Suppressor macrophage treated with lipopolysaccharide for 4 hours (primary cell): ENCODE data around the gene SMYD3.
"Not testable (repeated sequence)": the region's sequence is repeated elsewhere in the genome, so short reads cannot be mapped to it uniquely, and the experiment has no call there.

ENCODE experiments used
- DNase-seq: peaks from one replicate; pipeline ENCODE4 v3.0.0-alpha.2; 2020

The SMYD3 gene

DNA sequence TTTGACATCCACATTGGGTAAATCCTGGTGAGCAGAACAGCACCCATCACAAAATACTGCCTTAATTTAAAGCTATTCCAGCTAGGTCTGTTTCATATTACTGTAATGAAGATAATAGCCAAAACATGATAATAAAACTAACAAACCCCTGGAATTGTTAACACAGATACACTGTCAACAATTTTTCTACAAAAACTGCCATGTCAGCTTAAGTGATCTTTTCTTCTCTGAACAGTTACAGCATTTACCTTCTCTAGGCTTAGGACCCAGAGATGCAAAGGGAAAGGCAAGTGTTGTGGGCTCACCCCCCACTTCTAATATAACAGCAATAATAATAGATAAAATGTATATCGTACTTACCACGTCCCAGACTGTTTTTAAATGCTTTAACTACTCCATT, 92.1 kb downstream of the SMYD3 start:
- DNase-seq = no peak

DNA sequence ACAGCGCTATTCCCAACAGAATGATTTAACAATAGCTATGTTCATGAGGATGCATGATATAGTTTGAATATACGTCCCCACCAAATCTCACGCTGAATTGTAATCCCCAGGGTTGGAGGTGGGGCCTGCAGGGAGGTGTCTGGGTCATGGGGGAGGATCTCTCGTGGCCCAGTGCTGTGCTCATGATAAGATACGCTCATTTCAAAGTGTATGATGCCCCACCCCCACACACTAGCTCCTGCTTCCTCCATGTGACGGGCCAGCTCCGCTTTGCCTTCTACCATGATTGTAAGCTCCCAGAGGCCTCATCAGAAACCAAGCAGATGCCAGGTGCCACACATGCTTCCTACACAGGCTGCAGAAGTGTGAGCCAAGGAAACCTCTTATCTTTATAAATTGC, 93.6 kb downstream of the SMYD3 start:
- DNase-seq = no peak

DNA sequence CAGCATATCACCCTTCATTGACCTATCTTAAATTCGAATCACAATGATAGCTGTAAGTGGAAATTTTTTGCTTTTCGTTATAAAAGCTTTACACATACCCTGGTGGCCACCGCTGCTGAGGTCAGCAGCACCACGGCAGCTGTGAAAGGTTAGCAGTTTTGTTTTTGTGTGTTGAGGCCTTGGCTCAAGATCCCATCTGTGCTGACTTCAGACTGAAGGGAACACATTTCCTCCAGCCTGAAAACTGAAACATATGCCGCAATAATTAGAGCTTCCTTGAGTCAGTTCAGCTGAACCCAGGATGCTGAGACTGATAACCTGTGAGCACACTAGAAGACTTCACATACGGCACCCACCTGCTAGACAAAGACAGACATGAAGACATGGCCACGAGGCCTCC, 103.0 kb downstream of the SMYD3 start:
- no peak for DNase-seq

DNA sequence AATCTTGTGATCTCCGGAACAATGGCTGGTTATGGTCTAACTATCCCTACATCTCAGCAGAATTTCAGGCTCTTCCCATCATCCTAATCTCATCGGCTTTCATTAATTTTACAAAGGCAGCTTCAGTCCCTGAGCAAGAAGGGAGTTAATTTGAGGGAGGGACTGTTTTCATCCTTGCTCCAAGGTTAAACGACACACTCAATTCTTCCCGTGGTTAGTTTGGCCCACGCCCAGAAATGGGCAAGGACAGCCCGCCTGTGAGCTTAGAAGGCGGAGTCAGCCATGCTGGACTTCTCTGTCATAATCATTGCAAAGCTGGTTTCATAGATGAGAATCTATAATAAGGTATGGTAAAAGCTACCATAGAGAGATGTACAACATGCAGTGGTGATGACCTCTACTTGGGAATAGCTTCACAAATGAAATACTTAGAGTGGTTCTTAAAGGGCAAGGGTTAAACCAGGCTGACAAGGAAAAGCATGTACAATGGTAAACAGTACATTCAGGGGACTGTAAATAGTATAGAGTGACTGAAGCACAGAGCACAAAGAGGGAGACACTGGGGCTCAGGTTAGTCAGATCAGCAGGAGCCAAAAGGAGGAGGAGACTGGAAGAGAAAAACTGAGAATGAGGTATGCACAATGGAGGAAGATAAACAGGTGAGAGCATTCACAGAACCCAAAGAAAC, 108.8 kb downstream of the SMYD3 start:
- DNase-seq = no peak

DNA sequence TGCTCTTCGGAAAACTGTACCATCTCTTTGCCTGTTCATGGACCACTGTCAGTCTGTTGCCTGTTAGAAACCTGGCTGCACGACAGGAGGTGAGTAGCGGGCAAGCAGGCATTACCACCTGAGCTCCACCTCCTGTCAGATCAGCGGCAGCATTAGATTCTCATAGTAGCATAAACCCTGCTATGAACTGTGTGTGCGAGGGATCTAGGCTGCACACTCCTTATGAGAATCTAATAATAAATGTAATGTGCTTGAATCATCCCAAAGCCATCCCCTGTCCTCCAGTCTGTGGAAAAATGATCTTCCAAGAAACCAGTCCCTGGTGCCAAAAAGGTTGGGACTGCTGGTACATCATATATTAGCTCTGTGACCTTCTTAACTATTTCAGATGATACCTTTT, 110.0 kb downstream of the SMYD3 start:
- DNase-seq = no peak

DNA sequence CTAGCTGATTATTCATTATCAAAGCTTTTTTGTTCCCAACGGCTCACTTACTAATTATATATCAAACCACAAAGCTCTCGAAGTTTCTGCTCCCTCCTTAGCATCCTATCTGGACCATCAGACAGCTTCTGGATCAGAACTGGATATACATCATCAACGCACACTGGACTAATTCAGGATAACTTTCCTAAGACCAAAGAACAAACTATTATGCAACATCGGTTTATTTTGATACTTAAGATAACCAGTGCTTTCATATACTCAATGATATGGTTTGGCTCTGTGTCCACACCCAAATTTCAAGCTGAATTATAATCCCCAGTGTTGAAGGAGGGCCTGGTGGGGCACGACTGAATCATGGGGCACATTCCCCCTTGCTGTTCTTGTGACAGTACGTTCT, 110.8 kb downstream of the SMYD3 start:
- no peak for DNase-seq

DNA sequence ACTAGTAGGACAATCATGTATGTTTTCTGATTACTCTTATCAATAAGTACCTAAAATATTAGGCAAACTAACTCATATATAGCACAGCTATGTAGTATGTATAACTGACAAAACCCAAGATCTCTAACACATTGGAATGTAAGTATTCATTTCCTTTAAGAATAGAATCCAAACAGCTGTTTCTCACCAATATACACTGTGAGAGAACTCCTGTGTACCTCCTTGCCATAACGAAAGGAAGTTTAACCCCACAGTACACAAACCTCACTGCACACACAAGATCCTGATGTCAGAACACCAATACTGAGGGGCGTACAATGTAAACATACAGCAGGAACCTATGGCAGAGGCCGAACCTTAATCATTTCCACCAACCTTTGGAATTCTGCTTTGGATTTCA, 113.0 kb downstream of the SMYD3 start:
- no peak for DNase-seq

DNA sequence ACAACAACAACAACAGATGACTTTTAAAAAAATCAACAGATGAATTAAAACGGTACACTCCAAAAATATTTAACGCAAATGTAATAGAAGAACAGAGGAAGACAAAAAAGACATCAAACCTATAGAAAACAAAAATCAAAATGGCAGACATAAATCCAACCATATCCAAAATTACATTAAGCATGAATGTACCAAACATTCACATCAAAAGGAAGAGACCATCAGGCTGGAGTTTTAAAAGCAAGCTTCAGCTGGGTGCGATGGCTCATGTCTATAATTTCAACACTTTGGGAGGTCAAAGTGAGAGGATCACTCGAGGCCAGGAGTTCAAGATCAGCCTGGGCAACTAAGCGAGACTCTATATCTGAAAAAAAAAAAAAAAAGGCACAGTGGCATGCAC, 116.2 kb downstream of the SMYD3 start:
- DNase-seq = no peak

DNA sequence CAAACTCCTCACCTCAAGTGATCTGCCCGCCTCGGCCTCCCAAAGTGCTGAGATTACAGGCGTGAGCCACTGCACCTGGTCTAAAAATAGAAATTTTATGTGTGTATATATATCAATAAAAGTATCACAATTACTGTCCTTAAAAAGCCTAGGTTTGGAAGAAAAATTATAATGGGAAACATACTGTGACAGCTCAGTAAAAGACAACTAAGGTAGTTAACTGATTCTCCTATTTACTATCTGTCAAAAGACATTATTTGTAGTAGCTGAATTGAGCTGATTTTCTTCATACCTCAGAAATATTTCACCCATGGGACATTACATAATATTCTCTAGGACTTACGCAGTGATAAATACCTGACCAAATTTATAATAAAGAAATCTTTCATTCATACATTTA, 122.5 kb downstream of the SMYD3 start:
- DNase-seq = no peak

DNA sequence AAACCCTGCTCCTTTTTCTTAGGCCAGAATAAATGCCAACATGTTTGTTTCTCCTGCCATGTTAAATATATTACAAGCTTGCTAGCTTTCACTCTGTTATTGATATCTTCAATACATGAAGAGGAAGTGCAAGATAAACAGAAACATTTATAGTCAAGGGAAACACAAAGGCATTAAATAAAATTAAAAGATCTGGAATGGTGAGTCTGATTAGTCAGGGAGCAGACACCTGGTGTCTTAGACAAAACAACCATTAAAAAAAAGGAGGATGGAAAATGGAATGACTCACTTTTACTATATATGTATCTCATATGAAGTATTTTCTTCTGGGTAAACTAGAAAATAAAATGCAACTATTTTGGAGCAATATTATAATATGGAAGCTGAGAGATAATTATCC, 123.3 kb downstream of the SMYD3 start:
- DNase-seq = no peak

DNA sequence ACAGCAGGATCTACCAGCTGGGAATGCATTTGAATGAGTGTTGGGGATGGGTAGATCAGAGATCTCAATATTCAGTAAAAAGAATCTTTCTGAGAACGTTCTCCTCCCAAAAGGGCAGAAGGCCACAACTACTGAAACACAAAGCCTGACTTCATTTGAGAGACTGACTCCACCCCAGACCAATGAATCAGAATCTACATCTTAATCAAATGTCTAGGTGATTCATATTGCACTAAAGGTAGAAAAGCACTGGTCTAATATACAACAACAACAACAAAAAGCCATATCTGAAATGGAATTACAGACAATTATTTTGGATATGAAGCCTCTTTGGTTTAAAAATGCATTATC, 123.9 kb downstream of the SMYD3 start:
- DNase-seq = no peak

DNA sequence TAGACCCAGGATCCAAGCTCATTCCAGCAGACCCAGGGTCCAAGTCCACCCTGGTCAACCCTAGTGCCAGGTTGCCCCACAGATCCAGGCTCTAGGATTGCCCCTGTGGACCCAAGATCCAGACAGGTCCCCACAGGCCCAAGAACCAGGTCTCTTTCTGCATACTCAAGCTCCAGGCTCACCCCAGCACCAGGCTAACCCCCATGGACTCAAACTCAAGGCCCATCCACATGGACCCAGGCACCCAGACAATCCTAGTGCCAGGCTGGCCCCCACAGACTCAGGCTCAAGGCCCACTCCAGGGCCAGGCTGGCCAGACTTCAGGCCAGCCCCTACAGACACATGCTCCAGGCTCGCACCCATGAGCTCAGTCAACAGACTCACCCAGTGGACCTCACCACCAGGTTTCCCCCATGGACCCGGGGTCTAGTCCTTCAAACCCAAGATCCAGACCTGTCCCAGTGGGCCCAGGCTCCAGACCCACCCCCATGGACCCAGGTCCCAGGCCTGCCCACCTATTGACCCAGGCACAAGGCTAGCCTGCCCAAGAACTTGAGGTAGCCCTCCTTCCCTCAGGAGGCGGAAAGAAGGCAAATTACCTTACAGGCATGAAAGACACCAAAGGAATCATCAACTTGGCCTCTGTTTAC, 124.4 kb downstream of the SMYD3 start:
- DNase-seq = no peak

DNA sequence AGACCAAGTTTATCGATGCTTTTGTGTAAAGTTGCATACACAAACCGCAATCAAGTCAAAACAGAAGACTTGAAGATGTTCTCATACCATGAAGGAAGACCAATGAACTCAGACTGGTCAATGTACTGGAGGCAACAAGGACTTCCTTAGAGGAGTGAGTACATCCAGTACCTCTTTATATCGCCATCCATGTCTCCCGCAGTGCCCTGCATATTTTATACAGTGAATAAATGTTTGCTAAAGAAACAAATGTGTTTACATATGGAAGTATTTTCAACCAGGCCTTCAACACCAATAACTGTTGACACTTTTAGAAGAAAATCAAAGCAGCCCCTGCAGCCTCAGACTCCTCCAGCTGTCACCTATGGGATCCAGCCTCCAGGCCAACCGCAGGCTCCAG, 125.6 kb downstream of the SMYD3 start:
- no peak for DNase-seq

DNA sequence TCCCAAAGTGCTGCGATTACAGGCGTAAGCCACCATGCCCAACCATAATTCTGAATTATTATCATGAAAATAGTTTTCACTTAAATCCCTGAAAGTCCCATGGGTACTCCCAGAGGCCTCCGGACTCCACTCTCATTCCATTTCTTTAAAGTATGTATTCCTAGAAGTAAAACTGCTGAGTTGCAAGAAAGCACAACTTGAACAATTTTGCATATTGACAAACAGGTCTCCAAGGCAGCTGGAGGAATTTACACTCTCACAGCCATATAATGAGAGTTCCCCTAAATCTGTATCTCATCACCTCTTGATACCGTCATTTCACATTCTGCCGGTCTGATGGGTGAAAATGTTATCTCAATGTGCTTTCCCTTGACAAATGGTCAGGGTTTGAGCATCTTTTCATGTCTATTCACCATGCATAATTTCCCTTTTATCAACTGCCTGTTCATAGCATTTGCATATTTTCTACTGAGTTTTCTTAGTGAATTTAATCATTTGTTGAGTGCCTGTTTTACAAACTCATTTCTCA, 129.4 kb downstream of the SMYD3 start:
- no peak for DNase-seq

DNA sequence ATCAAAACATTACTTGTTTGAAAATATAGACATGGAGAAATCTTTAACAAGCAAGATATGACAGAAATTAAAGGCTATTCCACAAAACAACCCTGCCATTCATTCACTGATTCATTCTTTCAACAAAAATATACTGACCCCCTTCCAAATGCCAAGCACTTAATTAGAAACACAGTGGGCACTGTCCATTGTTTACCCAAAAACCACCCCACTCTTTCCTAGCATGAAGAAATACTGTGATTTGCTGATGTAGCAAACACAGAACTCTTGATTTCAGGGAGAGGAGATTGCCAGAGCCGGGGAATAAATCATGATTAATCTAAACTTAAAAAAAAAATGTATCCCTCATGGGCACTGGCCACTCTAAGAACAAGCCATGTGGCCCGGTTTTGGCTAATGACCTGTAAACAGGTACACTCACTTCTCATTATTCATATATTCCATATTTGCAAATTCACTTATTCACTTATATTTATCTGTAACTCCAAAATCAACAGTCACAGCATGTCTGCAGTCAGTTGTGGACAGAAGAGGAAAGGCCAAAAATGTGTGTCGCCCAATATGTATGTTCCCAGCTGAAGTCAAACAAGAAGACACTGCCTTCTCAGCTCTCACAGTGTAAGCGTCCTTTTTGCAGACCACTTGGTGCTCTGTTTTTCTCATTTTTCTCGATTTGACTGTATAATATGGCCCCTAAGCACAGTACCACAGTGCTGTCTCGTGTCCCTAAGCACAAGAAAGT, 133.1 kb downstream of the SMYD3 start:
- no peak for DNase-seq

DNA sequence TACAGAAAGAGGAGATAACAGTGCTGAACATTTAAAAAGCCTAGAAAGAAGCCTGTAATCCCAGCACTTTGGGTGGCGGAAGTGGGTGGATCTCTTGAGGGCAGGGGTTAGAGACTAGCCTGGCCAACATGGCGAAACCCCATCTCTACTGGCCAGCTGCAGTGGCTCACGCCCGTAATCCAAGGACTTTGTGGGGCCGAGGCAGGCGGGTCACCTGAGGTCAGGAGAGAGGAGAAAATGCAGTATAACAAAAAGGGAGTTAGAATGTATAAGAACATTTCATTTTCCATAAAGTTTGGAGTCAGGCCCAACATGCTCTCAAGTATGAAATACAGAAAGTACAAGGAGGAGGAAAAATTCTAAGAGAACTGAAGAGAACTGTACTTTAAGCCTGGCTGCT, 134.5 kb downstream of the SMYD3 start:
- DNase-seq = no peak

DNA sequence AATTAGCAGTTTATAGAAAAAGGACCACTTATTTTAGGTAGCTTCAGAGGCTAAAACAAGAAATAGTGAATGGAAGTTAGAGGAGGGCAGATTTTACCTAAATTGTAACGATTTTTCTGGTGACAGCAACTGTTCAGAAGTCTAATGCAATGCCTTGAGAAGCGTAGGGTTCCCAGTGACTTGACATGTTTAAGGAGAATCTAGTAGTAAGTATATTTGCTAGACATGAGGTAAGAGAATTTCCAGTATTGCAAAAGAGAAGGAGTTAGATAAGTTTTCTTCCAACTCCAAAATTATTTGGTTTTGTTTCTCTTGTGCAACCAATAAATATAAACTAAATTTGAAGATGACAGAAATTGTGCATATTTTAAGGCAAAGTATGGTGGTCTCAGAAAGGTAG, 140.0 kb downstream of the SMYD3 start:
- no peak for DNase-seq

DNA sequence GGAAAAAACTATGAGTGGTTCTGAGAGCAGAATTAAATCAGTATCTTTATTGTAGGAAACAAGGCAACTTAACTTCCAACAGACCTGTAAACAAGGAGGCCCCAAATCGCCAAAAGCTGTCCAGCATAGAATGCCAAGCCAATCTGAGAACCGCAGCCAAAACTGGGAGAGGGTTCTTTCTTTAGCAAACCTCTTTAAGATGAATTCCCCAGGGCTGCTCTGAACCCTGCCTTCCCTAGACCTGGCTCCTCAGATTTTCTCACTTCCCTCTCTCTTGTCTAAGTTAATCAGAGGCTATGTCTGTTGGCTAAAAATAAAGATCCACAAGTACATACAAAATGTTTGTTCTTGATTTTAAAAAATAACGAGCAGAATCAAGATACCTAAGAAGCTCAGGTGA, 141.4 kb downstream of the SMYD3 start:
- no peak for DNase-seq

DNA sequence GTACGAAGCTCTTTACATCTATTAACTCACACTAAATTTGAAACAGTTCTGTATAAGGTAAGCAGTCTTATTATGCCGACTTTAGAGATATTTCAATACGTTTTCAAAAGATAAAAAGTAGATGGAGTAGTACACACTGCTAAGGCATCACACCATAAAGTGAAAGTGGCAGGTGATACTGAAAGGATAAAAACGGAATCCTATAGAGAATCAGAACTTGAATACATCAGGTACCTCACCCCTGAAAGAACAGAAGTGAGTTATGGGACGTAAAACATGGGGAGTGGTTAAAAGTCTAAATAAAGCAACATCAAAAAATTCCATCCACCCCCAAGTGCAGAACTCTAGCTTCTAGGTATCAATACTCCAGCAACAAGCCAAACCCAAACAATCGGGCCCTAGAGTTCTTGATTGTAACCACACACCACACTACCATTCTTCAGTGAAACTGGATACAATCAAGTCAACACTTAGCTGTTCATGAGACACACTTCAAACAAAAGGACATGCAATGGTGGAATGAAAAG, 142.6 kb downstream of the SMYD3 start:
- DNase-seq = no peak

DNA sequence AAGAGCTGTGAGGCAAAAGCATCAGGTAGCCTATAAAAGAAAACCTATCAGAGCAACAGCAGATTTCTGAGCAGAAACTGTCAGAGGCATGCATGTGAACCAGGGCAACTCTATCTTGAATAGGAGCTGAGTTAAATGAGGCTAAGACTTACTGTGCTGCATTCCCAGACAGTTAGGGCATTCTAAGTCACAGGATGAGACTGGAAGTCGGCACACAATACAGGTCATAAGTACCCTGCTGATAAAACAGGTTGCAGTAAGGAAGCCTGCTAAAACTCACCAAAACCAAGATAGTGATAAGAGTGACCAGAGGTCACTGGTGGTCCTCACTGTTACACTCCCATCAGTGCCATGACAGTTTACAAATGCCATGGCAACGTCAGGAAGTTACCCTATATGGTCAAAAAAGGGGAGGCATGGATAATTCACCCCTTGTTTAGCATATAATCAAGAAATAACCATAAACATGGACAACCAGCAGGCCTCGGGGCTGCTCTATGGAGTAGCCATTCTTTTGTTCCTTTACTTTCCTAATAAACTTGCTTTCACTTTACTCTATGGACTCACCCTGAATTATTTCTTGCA, 150.0 kb downstream of the SMYD3 start:
- DNase-seq = not testable (repeated sequence)

DNA sequence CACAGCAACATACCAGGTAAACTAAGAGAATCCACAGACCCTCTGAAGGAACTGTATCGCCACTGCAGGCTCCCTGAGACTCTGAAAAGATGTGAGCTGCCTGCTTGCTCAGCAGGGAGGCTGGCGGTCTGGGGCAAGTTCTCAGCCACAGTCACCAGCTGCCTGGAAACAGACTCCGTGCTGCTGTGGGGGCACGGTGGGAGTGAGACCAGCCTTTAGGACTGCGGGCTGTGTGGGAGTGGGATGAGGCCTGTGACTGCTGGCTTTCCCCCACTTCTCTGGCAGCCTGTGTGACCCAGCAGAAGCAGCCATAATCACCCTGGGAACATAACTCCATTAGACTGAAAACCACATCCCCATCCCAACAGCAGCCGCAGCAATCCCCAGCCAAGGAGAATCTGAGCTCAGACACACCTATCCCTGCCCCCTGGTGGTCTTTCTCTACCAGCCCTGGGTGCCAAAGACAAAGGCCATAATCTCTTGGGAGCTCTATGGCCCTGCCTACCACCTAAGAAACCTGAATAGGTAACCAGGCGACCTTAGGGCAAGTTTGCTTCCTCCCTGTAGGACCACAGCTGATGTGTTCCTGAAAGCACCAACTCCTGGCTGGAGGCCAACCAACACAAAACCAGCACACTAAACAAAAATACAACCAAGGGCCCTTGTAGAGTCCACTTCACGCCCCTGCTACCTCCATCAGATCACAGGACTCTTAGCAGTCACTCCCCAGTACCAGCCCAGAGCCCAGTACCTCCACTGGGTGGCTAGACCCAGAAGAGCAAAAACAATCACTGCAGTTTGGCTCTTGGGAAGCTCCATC, 151.5 kb downstream of the SMYD3 start:
- no peak for DNase-seq

DNA sequence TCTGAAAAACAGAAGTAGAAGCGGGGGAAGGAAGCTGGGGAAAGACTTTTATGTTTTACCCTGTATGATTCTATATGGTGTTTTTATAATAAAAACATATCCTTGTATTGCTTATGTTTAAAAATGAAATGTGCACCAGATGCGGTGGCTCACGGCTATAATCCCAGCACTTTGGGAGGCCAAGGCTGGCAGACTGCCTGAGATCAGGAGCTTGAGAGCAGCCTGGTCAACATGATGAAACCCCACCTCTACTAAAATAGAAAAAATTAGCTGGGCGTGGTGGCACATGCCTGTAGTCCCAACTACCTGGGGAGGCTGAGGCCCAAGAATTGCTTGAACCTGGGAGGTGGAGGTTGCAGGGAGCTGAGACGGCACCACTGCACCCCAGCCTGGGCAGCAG, 155.4 kb downstream of the SMYD3 start:
- no peak for DNase-seq

DNA sequence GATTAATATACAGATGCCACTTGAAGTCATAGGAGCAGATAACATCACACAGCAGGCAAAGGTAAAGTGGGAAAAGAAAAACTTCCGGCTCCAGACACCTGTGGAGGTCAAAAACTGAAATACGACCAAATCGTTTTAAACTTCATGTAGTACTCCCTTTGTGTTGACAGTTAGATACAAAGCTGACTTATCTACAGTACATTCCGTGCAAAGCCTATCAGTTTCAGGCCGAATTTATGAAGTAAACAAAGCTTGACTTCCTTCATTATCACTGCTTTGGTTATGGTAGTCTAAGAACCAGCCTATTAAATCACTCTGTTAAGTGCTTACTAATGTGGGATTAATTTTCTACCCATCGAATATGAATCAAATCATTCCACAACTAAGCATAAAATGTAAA, 156.3 kb downstream of the SMYD3 start:
- DNase-seq = no peak
